Measurements from ENCODE around the gene CYP2A6.
"Not testable (repeated sequence)": the region's sequence is repeated elsewhere in the genome, so short reads cannot be mapped to it uniquely, and the experiment has no call there.

- TF ChIP-seq, protein P1, sequence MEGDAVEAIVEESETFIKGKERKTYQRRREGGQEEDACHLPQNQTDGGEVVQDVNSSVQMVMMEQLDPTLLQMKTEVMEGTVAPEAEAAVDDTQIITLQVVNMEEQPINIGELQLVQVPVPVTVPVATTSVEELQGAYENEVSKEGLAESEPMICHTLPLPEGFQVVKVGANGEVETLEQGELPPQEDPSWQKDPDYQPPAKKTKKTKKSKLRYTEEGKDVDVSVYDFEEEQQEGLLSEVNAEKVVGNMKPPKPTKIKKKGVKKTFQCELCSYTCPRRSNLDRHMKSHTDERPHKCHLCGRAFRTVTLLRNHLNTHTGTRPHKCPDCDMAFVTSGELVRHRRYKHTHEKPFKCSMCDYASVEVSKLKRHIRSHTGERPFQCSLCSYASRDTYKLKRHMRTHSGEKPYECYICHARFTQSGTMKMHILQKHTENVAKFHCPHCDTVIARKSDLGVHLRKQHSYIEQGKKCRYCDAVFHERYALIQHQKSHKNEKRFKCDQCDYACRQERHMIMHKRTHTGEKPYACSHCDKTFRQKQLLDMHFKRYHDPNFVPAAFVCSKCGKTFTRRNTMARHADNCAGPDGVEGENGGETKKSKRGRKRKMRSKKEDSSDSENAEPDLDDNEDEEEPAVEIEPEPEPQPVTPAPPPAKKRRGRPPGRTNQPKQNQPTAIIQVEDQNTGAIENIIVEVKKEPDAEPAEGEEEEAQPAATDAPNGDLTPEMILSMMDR (IDR thresholded peaks at IDR 0.05; ENCODE audit: low read depth, low read length): not testable (repeated sequence)
- not testable (repeated sequence) for TF ChIP-seq EZH2phosphoT487 (IDR thresholded peaks at IDR 0.05; ENCODE audit: low read depth)
Observed at GRCh38 chr19:40842012-40842411, 8.2 kb downstream of the CYP2A6 start.
